Measurements from ENCODE around the gene BOLA1. TPM values are rescaled to one million over a fixed set of nuclear protein-coding genes. Genes with fewer than 3 reads are reported as not detected.
"Not testable (repeated sequence)": the region's sequence is repeated elsewhere in the genome, so short reads cannot be mapped to it uniquely, and the experiment has no call there.

BOLA1 gene
- total RNA-seq, 2 donors from 2014 or later: 9.6 to 35.5 TPM

DNA sequence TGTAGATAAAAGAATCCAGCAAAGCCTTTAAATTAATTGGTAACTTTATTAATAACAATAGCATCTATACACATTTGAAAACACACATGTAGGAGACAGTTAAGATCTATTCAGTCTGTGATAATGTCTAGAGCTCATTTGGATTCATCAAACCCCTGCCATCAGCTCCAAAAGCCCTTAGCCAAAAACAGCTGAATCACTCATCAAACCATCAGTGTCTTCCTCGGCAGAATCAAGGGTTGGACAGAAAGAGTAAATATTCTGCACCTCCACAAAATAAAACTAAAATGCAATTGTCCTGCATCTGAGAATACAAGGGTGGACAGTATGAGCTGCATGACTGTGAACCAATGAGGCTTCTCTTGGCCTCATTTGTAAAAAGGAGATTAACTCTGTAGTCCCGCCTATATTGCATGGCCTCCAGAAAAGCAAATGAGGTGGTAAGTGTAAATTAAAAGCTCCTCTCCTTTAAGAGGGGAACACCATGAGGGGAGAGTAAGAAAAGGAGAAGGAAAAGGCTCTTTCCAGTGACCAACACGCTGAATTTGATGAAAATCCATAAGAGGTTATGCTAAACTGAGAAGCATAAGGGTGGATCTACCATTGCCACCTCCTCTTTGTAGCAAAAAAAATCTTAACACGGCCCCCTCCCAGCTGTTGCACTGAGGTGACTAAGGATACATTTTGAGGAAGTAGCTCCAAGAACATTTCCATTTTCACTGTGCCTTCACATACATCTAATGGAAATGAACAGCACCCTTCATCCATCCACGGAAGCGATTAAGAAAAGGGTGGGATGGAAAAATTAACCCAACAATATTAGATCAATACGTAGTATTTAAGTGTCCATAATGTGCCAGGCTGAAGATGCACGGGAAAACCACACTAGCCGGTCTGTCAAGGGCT is 14.7 kb upstream of the BOLA1 start:
- H3K4me3 ChIP-seq: peak overlapping the region; percentile 12 to 20
- ATAC-seq: no peak
- TF ChIP-seq, protein P1, sequence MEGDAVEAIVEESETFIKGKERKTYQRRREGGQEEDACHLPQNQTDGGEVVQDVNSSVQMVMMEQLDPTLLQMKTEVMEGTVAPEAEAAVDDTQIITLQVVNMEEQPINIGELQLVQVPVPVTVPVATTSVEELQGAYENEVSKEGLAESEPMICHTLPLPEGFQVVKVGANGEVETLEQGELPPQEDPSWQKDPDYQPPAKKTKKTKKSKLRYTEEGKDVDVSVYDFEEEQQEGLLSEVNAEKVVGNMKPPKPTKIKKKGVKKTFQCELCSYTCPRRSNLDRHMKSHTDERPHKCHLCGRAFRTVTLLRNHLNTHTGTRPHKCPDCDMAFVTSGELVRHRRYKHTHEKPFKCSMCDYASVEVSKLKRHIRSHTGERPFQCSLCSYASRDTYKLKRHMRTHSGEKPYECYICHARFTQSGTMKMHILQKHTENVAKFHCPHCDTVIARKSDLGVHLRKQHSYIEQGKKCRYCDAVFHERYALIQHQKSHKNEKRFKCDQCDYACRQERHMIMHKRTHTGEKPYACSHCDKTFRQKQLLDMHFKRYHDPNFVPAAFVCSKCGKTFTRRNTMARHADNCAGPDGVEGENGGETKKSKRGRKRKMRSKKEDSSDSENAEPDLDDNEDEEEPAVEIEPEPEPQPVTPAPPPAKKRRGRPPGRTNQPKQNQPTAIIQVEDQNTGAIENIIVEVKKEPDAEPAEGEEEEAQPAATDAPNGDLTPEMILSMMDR (IDR thresholded peaks at IDR 0.05): no peak
- no peak for TF ChIP-seq POLR2A (IDR thresholded peaks at IDR 0.05)
- peak in 1 of 4 donors; percentile 38 for DNase-seq
- peak overlapping the region; percentile 81 to 100 (median 98) for H3K27ac ChIP-seq
- intact Hi-C loops (cut with DNase I): no loop called here
- no peaks in the 10 kb centered on the region for H3K9me3 ChIP-seq
- H3K27me3 ChIP-seq: no peaks in the 10 kb centered on the region
- WGBS, 2 donors: 8 to 10% methylated on average over 9 of the region's 9 CpGs
- no peaks in the 10 kb centered on the region for H3K36me3 ChIP-seq (replicated peaks in 1 of 2; ENCODE audit: insufficient read depth in 1 of 2, low read depth in 2 of 2)
- H3K4me1 ChIP-seq: peaks cover 31% of the 10 kb centered on the region

DNA sequence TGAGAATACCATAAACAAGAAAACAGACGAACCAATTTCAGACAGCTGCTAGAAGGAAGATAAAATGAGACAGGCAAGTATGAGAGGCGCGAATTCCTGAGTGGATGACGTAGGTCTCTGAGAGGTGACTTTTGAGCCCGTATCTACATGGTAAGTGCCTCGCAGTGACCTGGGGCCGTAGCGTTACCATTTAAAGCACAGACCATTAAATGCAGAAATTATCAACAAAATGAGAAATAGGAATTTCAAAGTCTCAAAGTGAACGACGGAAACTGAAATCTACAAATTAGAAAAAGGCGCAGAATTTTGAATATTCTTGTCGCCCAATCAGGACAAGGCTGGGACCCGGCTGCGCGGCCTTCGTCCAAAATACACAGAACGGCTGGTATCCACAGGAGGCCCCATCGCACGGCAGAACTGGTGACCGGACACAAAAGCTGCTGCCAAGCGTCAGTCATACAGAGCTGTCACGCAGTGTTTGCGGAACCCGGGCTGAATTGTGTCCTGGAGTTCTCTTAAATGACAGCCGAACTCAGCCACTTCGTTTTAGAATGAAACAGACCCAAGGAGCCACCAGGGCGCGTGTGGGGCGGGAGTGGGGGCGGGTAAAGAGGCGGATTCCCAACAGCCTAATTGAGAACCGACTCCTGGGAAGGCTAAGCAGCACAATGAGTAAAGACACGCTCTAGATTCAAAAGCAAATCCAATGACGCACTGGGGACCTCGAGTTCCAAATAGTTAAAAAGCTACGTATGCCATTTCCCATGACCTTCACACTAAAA is 13.8 kb upstream of the BOLA1 start:
- Histone ChIP-seq H3K9me3 (no peaks in the 10 kb centered on the region), H3K27ac (peak overlapping the region; percentile 81 to 100 (median 98)), H3K4me3 (peak overlapping the region; percentile 12 to 20), H3K27me3 (no peaks in the 10 kb centered on the region), H3K36me3 (replicated peaks in 1 of 2; ENCODE audit: insufficient read depth in 1 of 2, low read depth in 2 of 2) (no peaks in the 10 kb centered on the region), H3K4me1 (peaks cover 31% of the 10 kb centered on the region)
- ATAC-seq: peak; percentile 51
- peak; percentile 92 to 96 (median 94) for DNase-seq
- 0% methylated on average over 29 to 36 of the region's 36 CpGs for WGBS, 2 donors
- intact Hi-C loops (cut with DNase I): no loop called here
- peak in 2 of 3 donors; percentile 71 to 82 for TF ChIP-seq POLR2A (IDR thresholded peaks at IDR 0.05)
- TF ChIP-seq, protein P1 (IDR thresholded peaks at IDR 0.05): peak in 2 of 7 experiments; percentile 7 to 18

DNA sequence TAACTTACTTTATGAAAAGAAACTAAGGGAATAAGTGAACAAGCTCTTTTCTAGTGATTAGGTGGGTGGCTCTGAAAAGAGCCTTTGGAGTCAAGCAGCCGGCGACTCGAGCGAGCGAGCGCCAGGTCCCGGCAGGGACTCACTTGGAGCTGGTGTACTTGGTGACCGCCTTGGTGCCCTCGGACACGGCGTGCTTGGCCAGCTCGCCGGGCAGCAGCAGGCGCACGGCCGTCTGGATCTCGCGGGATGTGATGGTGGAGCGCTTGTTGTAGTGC is 13.3 kb upstream of the BOLA1 start:
- peak overlapping the region; percentile 14 to 20 for H3K4me3 ChIP-seq
- 0% methylated on average over 10 to 19 of the region's 19 CpGs for WGBS, 2 donors
- H3K27me3 ChIP-seq; ATAC-seq; H3K9me3 ChIP-seq; DNase-seq; H3K36me3 ChIP-seq (replicated peaks in 1 of 2; ENCODE audit: insufficient read depth in 1 of 2, low read depth in 2 of 2); intact Hi-C loops (cut with DNase I): not testable (repeated sequence)
- H3K27ac ChIP-seq: peak overlapping the region; percentile 81 to 100 (median 98)
- peaks cover 31% of the 10 kb centered on the region for H3K4me1 ChIP-seq

DNA sequence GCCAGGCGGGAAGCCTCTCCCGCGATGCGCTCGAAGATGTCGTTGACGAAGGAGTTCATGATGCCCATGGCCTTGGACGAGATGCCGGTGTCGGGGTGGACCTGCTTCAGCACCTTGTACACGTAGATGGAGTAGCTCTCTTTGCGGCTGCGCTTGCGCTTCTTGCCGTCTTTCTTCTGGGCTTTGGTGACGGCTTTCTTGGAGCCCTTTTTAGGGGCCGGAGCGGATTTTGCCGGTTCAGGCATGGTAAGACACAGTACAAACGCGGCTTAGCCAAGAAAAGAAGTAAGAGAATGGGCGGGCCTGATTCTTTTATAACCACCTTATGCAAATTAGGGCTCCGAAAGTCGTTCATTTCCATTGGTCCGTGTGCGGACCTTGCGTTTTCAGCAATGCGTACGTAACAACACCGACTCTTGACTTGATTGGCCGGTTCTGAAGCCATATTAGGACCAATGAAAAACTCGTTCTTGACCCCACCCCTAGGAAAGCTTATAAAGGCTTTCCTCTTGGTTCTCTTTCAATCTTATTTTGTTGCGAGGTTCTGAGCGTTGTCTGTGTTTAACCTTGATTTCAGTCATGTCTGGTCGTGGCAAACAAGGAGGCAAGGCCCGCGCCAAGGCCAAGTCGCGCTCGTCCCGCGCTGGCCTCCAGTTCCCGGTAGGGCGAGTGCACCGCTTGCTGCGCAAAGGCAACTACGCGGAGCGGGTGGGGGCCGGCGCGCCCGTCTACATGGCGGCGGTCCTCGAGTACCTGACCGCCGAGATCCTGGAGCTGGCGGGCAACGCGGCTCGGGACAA is 12.8 kb upstream of the BOLA1 start:
- H3K27ac ChIP-seq: peak overlapping the region; percentile 98 to 100 (median 100)
- H3K4me3 ChIP-seq: peak overlapping the region; percentile 14 to 28
- H3K9me3 ChIP-seq: no peaks in the 10 kb centered on the region
- DNase-seq (peak; percentile 88 to 98 (median 94)), ATAC-seq (peak; percentile 76)
- H3K27me3 ChIP-seq: no peaks in the 10 kb centered on the region
- no peaks in the 10 kb centered on the region for H3K36me3 ChIP-seq (replicated peaks in 1 of 2; ENCODE audit: insufficient read depth in 1 of 2, low read depth in 2 of 2)
- TF ChIP-seq POLR2A (IDR thresholded peaks at IDR 0.05): peak; percentile 100
- TF ChIP-seq, protein P1 (IDR thresholded peaks at IDR 0.05): peak in 2 of 7 experiments; percentile 11 to 17
- H3K4me1 ChIP-seq: peaks cover 31% of the 10 kb centered on the region
- intact Hi-C loops (cut with DNase I): no loop called here
- WGBS, 2 donors: 0% methylated on average over 46 to 62 of the region's 62 CpGs

DNA sequence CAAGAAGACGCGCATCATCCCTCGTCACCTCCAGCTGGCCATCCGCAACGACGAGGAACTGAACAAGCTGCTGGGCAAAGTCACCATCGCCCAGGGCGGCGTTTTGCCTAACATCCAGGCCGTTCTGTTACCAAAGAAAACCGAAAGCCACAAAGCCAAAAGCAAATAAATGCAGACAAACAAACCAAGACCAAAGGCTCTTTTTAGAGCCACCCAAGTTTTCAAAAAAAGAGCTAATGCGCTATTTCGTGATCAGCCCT is 12.2 kb upstream of the BOLA1 start:
- Histone ChIP-seq H3K4me1 (peaks cover 31% of the 10 kb centered on the region), H3K27ac (peak overlapping the region; percentile 98 to 100 (median 100)), H3K4me3 (peak overlapping the region in 1 of 2 donors; percentile 28)
- ATAC-seq; H3K9me3 ChIP-seq; DNase-seq; H3K27me3 ChIP-seq; intact Hi-C loops (cut with DNase I); H3K36me3 ChIP-seq (replicated peaks in 1 of 2; ENCODE audit: insufficient read depth in 1 of 2, low read depth in 2 of 2): not testable (repeated sequence)
- 1% methylated on average over 12 to 13 of the region's 13 CpGs for WGBS, 2 donors
